ENCODE results near the gene SENP5. TPM values are rescaled to one million over a fixed set of nuclear protein-coding genes. Genes with fewer than 3 reads are reported as not detected.

The SENP5 gene
- total RNA-seq, 1 experiment from 2014 or later, result 33.6 TPM

DNA sequence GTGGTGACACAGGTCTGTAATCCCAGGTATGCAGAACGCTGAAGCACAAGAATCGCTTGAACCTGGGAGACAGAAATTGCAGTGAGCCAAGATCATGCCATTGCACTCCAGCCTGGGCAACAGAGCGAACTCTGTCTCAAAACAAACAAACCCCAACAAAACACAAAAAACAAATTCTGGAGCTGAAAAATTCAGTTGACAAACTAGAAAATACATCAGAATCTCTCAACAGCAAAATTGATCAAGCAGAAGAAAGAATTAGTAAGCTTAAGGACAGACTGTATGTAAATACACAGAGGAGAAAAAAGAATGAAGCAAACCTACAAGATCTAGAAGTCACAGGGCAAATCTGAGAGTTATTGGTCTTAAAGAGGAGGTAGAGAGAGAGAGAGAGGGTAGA lies 49.3 kb downstream of the SENP5 start:
- intact Hi-C loops (cut with micrococcal nuclease; ENCODE audit: unreplicated experiment), result no loop called here
- Histone ChIP-seq H3K36me3 (ENCODE audit: control insufficient read depth, insufficient read depth, low read length) (peaks cover 2% of the 10 kb centered on the region; the same call in 1 of the 2 replicates), H3K9me3 (peaks cover 4% of the 10 kb centered on the region; the same call in 1 of the 2 replicates), H3K4me1 (peaks cover 4% of the 10 kb centered on the region; the same call in 1 of the 2 replicates), H3K4me3 (ENCODE audit: low read depth, low read length) (no peak overlapping the region), H3K27me3 (replicated peaks; ENCODE audit: control insufficient read depth, insufficient read depth, low read length) (no peaks in the 10 kb centered on the region)
- peaks cover 41% of the 10 kb centered on the region for H3K36me3 Mint-ChIP-seq (ENCODE audit: insufficient read depth, unreplicated experiment)
- ChIA-PET CTCF (no interaction called here), POLR2A (no interaction called here)
- no TSS peak for BruUV-seq (replicated peaks)
- H3K27me3 Mint-ChIP-seq (ENCODE audit: insufficient read depth, unreplicated experiment), result no peaks in the 10 kb centered on the region
- no peak for DNase-seq
- no peak overlapping the region for H3K27ac Mint-ChIP-seq (ENCODE audit: unreplicated experiment)
- H3K9me3 Mint-ChIP-seq (ENCODE audit: unreplicated experiment), result peaks cover 7% of the 10 kb centered on the region
- H3K4me3 Mint-ChIP-seq (ENCODE audit: unreplicated experiment), result no peak overlapping the region
- TF ChIP-seq, protein P1, sequence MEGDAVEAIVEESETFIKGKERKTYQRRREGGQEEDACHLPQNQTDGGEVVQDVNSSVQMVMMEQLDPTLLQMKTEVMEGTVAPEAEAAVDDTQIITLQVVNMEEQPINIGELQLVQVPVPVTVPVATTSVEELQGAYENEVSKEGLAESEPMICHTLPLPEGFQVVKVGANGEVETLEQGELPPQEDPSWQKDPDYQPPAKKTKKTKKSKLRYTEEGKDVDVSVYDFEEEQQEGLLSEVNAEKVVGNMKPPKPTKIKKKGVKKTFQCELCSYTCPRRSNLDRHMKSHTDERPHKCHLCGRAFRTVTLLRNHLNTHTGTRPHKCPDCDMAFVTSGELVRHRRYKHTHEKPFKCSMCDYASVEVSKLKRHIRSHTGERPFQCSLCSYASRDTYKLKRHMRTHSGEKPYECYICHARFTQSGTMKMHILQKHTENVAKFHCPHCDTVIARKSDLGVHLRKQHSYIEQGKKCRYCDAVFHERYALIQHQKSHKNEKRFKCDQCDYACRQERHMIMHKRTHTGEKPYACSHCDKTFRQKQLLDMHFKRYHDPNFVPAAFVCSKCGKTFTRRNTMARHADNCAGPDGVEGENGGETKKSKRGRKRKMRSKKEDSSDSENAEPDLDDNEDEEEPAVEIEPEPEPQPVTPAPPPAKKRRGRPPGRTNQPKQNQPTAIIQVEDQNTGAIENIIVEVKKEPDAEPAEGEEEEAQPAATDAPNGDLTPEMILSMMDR (IDR thresholded peaks at IDR 0.05; ENCODE audit: insufficient read depth in 1 of 2, low read depth in 1 of 2, low read length in 1 of 2, severe bottlenecking in 1 of 2, unreplicated experiment in 1 of 2), result no peak
- peaks cover 12% of the 10 kb centered on the region for H3K4me1 Mint-ChIP-seq (ENCODE audit: low read depth, unreplicated experiment)

DNA sequence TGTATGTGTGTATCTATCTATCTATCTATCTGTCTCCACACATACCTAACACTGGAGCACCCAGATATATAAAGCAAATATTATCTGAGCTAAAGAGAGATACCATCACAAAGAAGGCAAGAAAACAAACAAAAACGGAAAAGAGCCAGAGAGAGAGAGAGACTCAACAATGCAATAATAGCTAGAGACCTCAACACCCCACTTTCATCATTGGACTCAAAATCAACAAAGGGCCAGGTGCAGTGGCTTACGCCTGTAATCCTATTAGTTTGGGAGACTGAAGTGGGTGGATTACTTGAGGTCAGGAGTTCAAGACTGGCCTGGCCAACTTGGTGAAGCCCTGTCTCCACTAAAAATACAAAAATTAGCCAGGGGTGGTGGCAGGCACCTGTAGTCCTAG lies 51.2 kb downstream of the SENP5 start:
- POLR2A ChIA-PET, result interaction anchor here (1.0 kb wide), 1 partner anchor 51 kb away, joined by 7 read pairs; the partner anchor contains the start of gene SENP5
- no peak overlapping the region for H3K4me3 ChIP-seq (ENCODE audit: low read depth, low read length)
- Mint-ChIP-seq H3K27me3 (ENCODE audit: insufficient read depth, unreplicated experiment) (no peaks in the 10 kb centered on the region), H3K36me3 (ENCODE audit: insufficient read depth, unreplicated experiment) (peaks cover 51% of the 10 kb centered on the region), H3K9me3 (ENCODE audit: unreplicated experiment) (peaks cover 7% of the 10 kb centered on the region), H3K27ac (ENCODE audit: unreplicated experiment) (peak overlapping the region; percentile 16), H3K4me1 (ENCODE audit: low read depth, unreplicated experiment) (peaks cover 12% of the 10 kb centered on the region), H3K4me3 (ENCODE audit: unreplicated experiment) (no peak overlapping the region)
- H3K4me1 ChIP-seq, result peaks cover 4% of the 10 kb centered on the region; the same call in 1 of the 2 replicates
- peaks cover 2% of the 10 kb centered on the region; the same call in 1 of the 2 replicates for H3K36me3 ChIP-seq (ENCODE audit: control insufficient read depth, insufficient read depth, low read length)
- no TSS peak for BruUV-seq (replicated peaks)
- CTCF ChIA-PET, result no interaction called here
- peaks cover 4% of the 10 kb centered on the region; the same call in 1 of the 2 replicates for H3K9me3 ChIP-seq
- DNase-seq, result peak; percentile 46 to 52
- intact Hi-C loops (cut with micrococcal nuclease; ENCODE audit: unreplicated experiment), result no loop called here
- TF ChIP-seq, protein P1 (IDR thresholded peaks at IDR 0.05; ENCODE audit: insufficient read depth in 1 of 2, low read depth in 1 of 2, low read length in 1 of 2, severe bottlenecking in 1 of 2, unreplicated experiment in 1 of 2), result no peak
- no peaks in the 10 kb centered on the region for H3K27me3 ChIP-seq (replicated peaks; ENCODE audit: control insufficient read depth, insufficient read depth, low read length)

DNA sequence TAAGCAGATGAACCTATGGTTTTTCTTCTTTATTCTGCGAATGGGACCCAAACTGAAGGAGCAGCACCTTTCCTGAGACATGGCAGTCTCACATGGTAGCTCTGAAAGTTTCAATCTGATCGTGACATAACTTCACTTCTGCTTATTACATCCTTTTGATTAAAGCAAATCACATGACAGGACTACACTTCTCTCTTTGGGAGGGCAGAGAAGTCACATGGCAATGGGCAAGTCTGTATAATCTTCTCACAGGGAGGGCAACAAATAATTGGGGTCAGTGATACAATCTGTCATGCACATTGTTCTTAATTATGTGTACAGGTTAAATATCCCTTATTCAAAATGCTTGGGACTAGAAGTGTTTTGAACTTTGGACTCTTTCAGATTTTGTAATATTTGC lies 53.0 kb downstream of the SENP5 start:
- Histone ChIP-seq H3K9me3 (peaks cover 4% of the 10 kb centered on the region; the same call in 1 of the 2 replicates), H3K36me3 (ENCODE audit: control insufficient read depth, insufficient read depth, low read length) (no peaks in the 10 kb centered on the region), H3K4me3 (ENCODE audit: low read depth, low read length) (no peak overlapping the region), H3K27me3 (replicated peaks; ENCODE audit: control insufficient read depth, insufficient read depth, low read length) (no peaks in the 10 kb centered on the region), H3K4me1 (peaks cover 4% of the 10 kb centered on the region; the same call in 1 of the 2 replicates)
- CTCF ChIA-PET, result no interaction called here
- BruUV-seq (replicated peaks), result no TSS peak
- TF ChIP-seq, protein P1 (IDR thresholded peaks at IDR 0.05; ENCODE audit: insufficient read depth in 1 of 2, low read depth in 1 of 2, low read length in 1 of 2, severe bottlenecking in 1 of 2, unreplicated experiment in 1 of 2), result no peak
- DNase-seq, result no peak
- Mint-ChIP-seq H3K27me3 (ENCODE audit: insufficient read depth, unreplicated experiment) (no peaks in the 10 kb centered on the region), H3K4me3 (ENCODE audit: unreplicated experiment) (no peak overlapping the region), H3K9me3 (ENCODE audit: unreplicated experiment) (peaks cover 7% of the 10 kb centered on the region), H3K27ac (ENCODE audit: unreplicated experiment) (no peak overlapping the region), H3K36me3 (ENCODE audit: insufficient read depth, unreplicated experiment) (peaks cover 42% of the 10 kb centered on the region), H3K4me1 (ENCODE audit: low read depth, unreplicated experiment) (peaks cover 12% of the 10 kb centered on the region)
- intact Hi-C loops (cut with micrococcal nuclease; ENCODE audit: unreplicated experiment), result no loop called here
- POLR2A ChIA-PET, result interaction anchor here (0.6 kb wide), 1 partner anchor 53 kb away, joined by 5 read pairs; no protein-coding TSS in a partner anchor
